Heart left ventricle (tissue), 13 donors: Measurements from ENCODE around the gene PIP4P1.

Experiments
- POLR2A ChIP-seq, 2 donors: fragments of 450-650 bp; IDR thresholded peaks; one replicate each; pipeline ENCODE4 v1.6.1; 2017; ENCODE audit warnings: antibody characterized with exemption in 2 of 2, mild to moderate bottlenecking in 2 of 2, moderate library complexity in 2 of 2
- TF ChIP-seq, protein P1 (sequence below), 12 donors: fragments of 200-600 bp; sonication (generic) in 4 of 12; IDR thresholded peaks; one replicate each; pipeline versions ENCODE4 v1.5.0 to v1.8.0; 2018 to 2022; ENCODE audit warnings: antibody characterized with exemption in 12 of 12, mild to moderate bottlenecking in 5 of 12
- donor health status: ischemic (EF 13 %, LVEDD 7.1; RV severe dilation, severe dysfunction).
- donor health status: DM: no; HTN: yes; CAD: no.
- donor health status: DM: no; HTN: no; CAD: no.
- donor health status: ischemic (EF 25% LVEDD 6.9; RV normal size, moderate dysfunction).
- donor health status: ischemic (EF 25% LVEDD 5.7; RV mildly dilated, moderate dysfunction).
- donor health status: ischemic (EF 35%, LVEDD 5.7; RV mildly dilated, moderate dysfunction).
- donor health status: nonischemic (EF 11% LVEDD 7.7; RV severe dilation, severe dysfunction).
- donor health status: DM: yes; HTN: yes; CAD: no.
- donor health status: PGD.
- donor health status: ischemic (EF 29% LVEDD 5.4; RV normal size, mild dysfunction).
- donor health status: nonischemic (EF 23%, LVEDD 6.1; RV moderate dilation, normal function).

DNA sequence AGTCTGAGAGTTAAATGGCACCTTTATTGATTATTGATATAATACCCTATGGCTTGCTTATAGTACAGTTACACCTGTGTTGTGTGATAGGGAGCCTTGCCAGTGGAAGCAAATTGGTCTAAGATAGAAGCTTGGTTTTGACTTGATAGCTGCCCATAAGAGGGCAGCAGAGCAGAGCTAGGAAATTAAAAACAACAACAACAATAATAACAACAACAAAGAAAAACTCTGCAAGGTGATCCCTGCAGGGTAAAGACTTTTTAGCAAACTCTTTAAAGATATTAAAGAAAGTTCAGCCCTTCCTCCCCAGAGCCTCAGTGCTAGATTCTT lies 26.1 kb upstream of the PIP4P1 start:
- no peak for TF ChIP-seq POLR2A (IDR thresholded peaks at IDR 0.05)
- TF ChIP-seq, protein P1, sequence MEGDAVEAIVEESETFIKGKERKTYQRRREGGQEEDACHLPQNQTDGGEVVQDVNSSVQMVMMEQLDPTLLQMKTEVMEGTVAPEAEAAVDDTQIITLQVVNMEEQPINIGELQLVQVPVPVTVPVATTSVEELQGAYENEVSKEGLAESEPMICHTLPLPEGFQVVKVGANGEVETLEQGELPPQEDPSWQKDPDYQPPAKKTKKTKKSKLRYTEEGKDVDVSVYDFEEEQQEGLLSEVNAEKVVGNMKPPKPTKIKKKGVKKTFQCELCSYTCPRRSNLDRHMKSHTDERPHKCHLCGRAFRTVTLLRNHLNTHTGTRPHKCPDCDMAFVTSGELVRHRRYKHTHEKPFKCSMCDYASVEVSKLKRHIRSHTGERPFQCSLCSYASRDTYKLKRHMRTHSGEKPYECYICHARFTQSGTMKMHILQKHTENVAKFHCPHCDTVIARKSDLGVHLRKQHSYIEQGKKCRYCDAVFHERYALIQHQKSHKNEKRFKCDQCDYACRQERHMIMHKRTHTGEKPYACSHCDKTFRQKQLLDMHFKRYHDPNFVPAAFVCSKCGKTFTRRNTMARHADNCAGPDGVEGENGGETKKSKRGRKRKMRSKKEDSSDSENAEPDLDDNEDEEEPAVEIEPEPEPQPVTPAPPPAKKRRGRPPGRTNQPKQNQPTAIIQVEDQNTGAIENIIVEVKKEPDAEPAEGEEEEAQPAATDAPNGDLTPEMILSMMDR (IDR thresholded peaks at IDR 0.05): no peak
